A673 (cell line): Measurements from ENCODE around the gene MCUB. TPM values are rescaled to one million over a fixed set of nuclear protein-coding genes. Genes with fewer than 3 reads are reported as not detected.

Experiments used
- BruUV-seq: library from RNA; stranded (reverse); fragments of 400-500 nt; replicated peaks from 2 replicates; lab custom pipeline; 2021; lab: Mats Ljungman, UMichigan
- CTCF ChIA-PET: fragments of 300-600 bp; sonication (Branson Sonifier 250); formaldehyde crosslinking; loops from one replicate; lab custom pipeline; 2022; ENCODE audit warnings: antibody characterized with exemption; lab: Charles Lee
- POLR2A ChIA-PET: fragments of 300-600 bp; sonication (Branson Sonifier 250); formaldehyde crosslinking; loops from one replicate; lab custom pipeline; 2022; ENCODE audit warnings: antibody characterized with exemption; ENCODE audit not compliant: low non-redundant PET; lab: Charles Lee
- DNase-seq: peaks from one replicate; pipeline ENCODE4 v3.0.0-alpha.2; 2015; ENCODE audit warnings: low spot score
- H3K27ac ChIP-seq: fragments of 200-600 bp; sonication (generic); 2 replicates; pipeline ENCODE4 v1.5.1; 2016; ENCODE audit warnings: mixed run types, low read depth, mild to moderate bottlenecking, mixed read lengths, antibody characterized with exemption, low read length; ENCODE audit not compliant: poor library complexity, severe bottlenecking
- H3K27me3 ChIP-seq: fragments of 200-600 bp; sonication (generic); replicated peaks from 2 replicates; pipeline ENCODE4 v1.6.1; 2017; ENCODE audit warnings: mixed run types, low read depth, mild to moderate bottlenecking, mixed read lengths, antibody characterized with exemption, low read length; ENCODE audit not compliant: insufficient read depth, poor library complexity
- H3K36me3 ChIP-seq: fragments of 200-600 bp; sonication (generic); 2 replicates; pipeline ENCODE4 v1.6.1; 2016; ENCODE audit warnings: mixed run types, mild to moderate bottlenecking, mixed read lengths, antibody characterized with exemption, low read length; ENCODE audit not compliant: insufficient read depth, poor library complexity, severe bottlenecking
- H3K4me1 ChIP-seq: fragments of 200-600 bp; sonication (generic); 2 replicates; pipeline ENCODE4 v1.6.1; 2017; ENCODE audit warnings: mixed run types, mild to moderate bottlenecking, mixed read lengths, antibody characterized with exemption, low read length; ENCODE audit not compliant: insufficient read depth, poor library complexity, severe bottlenecking
- H3K4me3 ChIP-seq: fragments of 200-600 bp; sonication (generic); 2 replicates; pipeline ENCODE4 v1.5.1; 2016; ENCODE audit warnings: low read depth, mixed run types, mild to moderate bottlenecking, mixed read lengths, low read length; ENCODE audit not compliant: poor library complexity, severe bottlenecking
- H3K9me3 ChIP-seq: fragments of 200-600 bp; sonication (generic); 2 replicates; pipeline ENCODE4 v1.6.1; 2016; ENCODE audit warnings: mixed run types, low read depth, mild to moderate bottlenecking, mixed read lengths, antibody characterized with exemption, low read length; ENCODE audit not compliant: poor library complexity, severe bottlenecking
- EZH2 ChIP-seq: fragments of 200-600 bp; sonication (generic); IDR thresholded peaks from 2 replicates; pipeline ENCODE4 v1.6.1; 2017; ENCODE audit warnings: borderline replicate concordance, low read depth, mild to moderate bottlenecking, mixed read lengths, antibody characterized with exemption, low read length; ENCODE audit not compliant: poor library complexity, severe bottlenecking
- intact Hi-C: fragments of 100-400 bp; cut with micrococcal nuclease; formaldehyde crosslinking; loops from one replicate; pipeline ENCODE4 v1.10.0; 2022; ENCODE audit not compliant: unreplicated experiment
- total RNA-seq: library from RNA; stranded (reverse); gene quantifications from 2 replicates; pipeline ENCODE4 v1.2.3, GENCODE V29; 2021
- TF ChIP-seq, protein P1 (sequence below): fragments of 300-800, 200-600 bp; sonication (generic); conservative IDR thresholded peaks from 2 replicates; pipeline ENCODE4 v1.5.1; 2017; ENCODE audit warnings: low read depth, mild to moderate bottlenecking, antibody characterized with exemption, low read length, moderate library complexity, mixed read lengths

MCUB gene
- total RNA-seq, 1 experiment from 2014 or later: 30.0 TPM

DNA sequence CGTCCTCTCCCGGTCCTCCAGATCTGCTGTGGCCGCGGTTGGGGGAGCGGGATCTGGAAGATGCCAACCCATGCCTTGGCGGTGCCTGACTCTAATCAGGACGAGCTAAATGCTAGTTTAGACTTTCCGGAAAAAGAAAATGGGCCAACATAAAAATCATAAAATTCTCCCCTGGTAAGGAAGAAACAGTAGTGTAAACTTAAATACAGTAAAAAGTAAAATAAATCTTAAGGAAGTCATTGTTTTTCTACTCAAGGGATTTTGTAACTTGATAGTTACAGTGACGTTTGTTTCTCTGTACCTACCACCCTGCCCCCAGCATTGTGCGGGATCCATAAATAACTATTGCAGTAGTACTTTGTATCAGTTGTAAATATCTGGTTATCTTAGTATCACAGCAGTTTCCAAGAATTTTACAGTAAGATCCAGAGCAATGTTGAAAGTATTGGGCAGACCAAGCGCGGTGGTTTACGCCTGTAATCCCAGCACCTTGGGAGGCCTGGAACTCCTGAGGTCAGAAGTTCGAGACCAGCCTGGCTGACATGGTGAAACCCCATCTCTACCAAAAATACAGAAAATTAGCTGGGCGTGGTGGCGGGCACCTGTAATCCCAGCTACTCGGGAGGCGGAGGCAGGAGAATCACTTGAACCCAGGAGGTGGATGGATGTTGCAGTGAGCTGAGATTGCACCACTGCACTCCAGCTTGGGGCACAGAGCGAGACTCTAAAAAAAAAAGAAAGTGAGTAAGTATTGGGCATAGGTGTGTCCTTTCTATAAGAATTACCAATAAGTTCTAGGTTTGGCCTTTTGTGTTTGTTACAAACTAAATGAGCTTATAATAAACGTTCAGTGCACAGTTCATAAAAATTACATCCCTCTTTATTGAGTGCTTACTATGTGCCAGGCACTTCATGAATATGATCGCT, 170.8 kb downstream of the MCUB start:
- intact Hi-C loops: no loop called here
- Histone ChIP-seq H3K36me3 (no peaks in the 10 kb centered on the region), H3K27me3 (no peaks in the 10 kb centered on the region), H3K27ac (peak overlapping the region; percentile 52), H3K9me3 (no peaks in the 10 kb centered on the region), H3K4me3 (peak overlapping the region; percentile 86), H3K4me1 (peaks cover 11% of the 10 kb centered on the region)
- DNase-seq: no peak
- POLR2A ChIA-PET: no interaction called here
- CTCF ChIA-PET: interaction anchor here (0.6 kb wide), 1 partner anchor 74 kb away, joined by 7 read pairs; no protein-coding TSS in a partner anchor
- BruUV-seq: no TSS peak
- TF ChIP-seq, protein P1, sequence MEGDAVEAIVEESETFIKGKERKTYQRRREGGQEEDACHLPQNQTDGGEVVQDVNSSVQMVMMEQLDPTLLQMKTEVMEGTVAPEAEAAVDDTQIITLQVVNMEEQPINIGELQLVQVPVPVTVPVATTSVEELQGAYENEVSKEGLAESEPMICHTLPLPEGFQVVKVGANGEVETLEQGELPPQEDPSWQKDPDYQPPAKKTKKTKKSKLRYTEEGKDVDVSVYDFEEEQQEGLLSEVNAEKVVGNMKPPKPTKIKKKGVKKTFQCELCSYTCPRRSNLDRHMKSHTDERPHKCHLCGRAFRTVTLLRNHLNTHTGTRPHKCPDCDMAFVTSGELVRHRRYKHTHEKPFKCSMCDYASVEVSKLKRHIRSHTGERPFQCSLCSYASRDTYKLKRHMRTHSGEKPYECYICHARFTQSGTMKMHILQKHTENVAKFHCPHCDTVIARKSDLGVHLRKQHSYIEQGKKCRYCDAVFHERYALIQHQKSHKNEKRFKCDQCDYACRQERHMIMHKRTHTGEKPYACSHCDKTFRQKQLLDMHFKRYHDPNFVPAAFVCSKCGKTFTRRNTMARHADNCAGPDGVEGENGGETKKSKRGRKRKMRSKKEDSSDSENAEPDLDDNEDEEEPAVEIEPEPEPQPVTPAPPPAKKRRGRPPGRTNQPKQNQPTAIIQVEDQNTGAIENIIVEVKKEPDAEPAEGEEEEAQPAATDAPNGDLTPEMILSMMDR: no peak
- TF ChIP-seq EZH2: no peak

DNA sequence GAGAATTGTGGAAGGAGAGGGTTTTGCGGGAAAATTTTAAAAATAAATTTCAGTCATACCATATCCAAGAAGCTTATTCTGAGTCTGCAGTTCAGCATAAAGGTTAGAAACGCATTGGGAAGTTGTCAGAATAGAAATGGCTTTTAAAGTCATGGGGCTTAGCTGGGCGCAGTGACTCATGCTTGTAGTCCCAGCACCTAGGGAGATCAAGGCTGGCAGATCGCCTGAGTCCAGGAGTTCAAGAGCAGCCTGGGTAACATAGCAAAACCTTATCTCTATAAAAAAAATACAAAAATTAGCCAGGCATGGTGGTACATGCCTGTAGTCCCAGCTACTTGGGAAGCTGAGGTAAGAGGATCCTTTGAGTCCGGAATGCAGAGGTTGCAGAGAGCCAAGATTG, 173.7 kb downstream of the MCUB start:
- Histone ChIP-seq H3K36me3 (no peaks in the 10 kb centered on the region), H3K27ac (no peak overlapping the region), H3K4me3 (no peak overlapping the region), H3K27me3 (no peaks in the 10 kb centered on the region), H3K9me3 (no peaks in the 10 kb centered on the region), H3K4me1 (peaks cover 2% of the 10 kb centered on the region)
- TF ChIP-seq, protein P1: no peak
- no peak for TF ChIP-seq EZH2
- BruUV-seq: no TSS peak
- intact Hi-C loops: no loop called here
- ChIA-PET CTCF (no interaction called here), POLR2A (no interaction called here)
- no peak for DNase-seq

DNA sequence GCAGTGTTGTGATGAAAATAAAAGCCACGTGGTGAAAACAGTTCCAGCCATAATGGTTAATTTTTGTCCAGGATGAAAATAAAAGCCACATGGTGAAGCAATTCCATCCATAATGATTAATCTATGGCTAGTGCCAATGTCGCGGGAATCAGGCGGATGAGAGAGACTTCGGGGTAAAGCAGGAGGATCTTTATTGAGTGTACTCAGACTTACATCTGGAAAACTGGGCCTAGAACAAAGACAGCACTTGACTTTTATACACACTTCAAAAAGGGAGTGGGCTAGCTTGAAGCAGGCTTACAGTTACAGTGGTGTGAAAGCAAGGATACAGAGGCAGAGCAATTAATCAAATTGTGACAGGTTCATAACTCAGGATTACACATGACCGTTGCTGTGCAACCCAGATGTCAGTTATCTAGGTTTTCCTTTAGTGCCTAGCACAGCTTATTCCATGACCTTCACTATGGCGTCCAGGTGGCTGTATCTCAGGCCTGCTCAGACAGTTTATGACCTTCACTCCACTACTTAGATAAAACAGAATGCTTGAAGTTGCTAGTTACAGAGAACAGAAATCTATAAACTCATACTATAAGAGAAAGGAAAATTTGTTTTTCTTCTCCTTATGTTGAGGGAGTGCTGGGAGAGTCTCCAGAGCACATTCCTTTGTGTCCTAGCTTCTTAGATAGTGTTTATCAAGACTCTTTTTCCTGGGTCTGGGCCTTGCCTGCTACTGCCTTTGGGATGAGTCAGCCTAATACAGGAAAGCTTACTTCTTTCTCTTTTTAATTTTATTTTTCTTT, 175.7 kb downstream of the MCUB start:
- POLR2A ChIA-PET: no interaction called here
- TF ChIP-seq EZH2: no peak
- TF ChIP-seq, protein P1: no peak

More for the DNA sequence above, 175.7 kb downstream of the MCUB start:
- Histone ChIP-seq H3K36me3 (no peaks in the 10 kb centered on the region), H3K4me3 (no peak overlapping the region), H3K27me3 (no peaks in the 10 kb centered on the region), H3K9me3 (no peaks in the 10 kb centered on the region), H3K4me1 (no peaks in the 10 kb centered on the region), H3K27ac (no peak overlapping the region)
- BruUV-seq: no TSS peak
- DNase-seq: no peak
- CTCF ChIA-PET: no interaction called here
- intact Hi-C loops: no loop called here
